Loucy (cell line): ENCODE data around the gene CDH22.

Experiments
- EZH2phosphoT487 ChIP-seq: fragments of 200-600 bp; IDR thresholded peaks from 2 replicates; pipeline ENCODE4 v1.6.1; 2018; ENCODE audit warnings: antibody characterized with exemption, mild to moderate bottlenecking, moderate library complexity, borderline replicate concordance
- TF ChIP-seq, protein P1 (sequence below): fragments of 200-600 bp; sonication (generic); conservative IDR thresholded peaks from 2 replicates; pipeline ENCODE4 v1.5.1; 2014; ENCODE audit warnings: mild to moderate bottlenecking, antibody characterized with exemption, low read length

DNA sequence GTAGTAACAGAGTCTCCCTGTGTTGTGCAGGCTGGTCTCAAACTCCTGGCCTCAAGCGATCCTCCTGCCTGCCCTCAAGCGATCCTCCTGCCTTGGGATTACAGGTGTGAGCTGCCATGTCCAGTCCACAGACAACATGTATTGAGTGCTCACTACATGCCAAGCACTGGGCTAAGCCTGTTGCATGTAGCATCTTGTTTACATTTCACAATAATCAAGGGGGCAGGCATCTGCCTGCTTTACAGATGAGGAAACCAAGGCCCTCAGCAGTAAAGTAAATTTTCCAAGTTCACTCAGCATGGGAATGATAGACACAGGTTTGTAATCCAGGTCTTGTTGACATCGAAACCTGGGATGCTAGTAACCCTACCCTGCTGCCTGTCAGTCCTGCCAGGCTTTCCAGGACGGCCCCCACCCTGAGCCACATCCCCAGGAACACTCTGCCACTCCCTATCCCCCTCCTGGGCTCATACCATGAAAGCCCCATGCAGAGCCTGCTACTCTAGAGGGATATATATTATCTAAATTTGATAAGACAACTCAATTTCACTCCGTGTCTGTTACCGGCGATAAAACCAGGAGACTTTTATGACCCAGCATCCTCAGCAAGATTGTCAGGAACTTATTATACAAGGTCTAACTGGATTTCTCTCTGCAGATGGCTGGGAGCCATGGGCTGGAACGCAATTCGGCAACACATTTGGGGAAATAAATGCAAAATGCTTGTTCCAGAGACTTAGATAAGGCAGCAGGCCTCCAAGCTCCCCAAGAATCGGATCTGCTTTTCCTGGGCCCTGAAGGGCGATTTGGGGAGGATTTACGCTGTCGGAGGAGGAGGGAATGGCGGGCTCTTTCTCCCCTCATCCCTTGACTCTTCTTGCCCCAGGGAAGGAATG is 159.7 kb downstream of the CDH22 start:
- TF ChIP-seq, protein P1, sequence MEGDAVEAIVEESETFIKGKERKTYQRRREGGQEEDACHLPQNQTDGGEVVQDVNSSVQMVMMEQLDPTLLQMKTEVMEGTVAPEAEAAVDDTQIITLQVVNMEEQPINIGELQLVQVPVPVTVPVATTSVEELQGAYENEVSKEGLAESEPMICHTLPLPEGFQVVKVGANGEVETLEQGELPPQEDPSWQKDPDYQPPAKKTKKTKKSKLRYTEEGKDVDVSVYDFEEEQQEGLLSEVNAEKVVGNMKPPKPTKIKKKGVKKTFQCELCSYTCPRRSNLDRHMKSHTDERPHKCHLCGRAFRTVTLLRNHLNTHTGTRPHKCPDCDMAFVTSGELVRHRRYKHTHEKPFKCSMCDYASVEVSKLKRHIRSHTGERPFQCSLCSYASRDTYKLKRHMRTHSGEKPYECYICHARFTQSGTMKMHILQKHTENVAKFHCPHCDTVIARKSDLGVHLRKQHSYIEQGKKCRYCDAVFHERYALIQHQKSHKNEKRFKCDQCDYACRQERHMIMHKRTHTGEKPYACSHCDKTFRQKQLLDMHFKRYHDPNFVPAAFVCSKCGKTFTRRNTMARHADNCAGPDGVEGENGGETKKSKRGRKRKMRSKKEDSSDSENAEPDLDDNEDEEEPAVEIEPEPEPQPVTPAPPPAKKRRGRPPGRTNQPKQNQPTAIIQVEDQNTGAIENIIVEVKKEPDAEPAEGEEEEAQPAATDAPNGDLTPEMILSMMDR = no peak
- TF ChIP-seq EZH2phosphoT487 = no peak
